ENCODE results near the gene ZNF136. TPM values are rescaled to one million over a fixed set of nuclear protein-coding genes. Genes with fewer than 3 reads are reported as not detected.

The ZNF136 gene
- total RNA-seq, 2 experiments from 2014 or later = 10.2 to 10.3 TPM

DNA sequence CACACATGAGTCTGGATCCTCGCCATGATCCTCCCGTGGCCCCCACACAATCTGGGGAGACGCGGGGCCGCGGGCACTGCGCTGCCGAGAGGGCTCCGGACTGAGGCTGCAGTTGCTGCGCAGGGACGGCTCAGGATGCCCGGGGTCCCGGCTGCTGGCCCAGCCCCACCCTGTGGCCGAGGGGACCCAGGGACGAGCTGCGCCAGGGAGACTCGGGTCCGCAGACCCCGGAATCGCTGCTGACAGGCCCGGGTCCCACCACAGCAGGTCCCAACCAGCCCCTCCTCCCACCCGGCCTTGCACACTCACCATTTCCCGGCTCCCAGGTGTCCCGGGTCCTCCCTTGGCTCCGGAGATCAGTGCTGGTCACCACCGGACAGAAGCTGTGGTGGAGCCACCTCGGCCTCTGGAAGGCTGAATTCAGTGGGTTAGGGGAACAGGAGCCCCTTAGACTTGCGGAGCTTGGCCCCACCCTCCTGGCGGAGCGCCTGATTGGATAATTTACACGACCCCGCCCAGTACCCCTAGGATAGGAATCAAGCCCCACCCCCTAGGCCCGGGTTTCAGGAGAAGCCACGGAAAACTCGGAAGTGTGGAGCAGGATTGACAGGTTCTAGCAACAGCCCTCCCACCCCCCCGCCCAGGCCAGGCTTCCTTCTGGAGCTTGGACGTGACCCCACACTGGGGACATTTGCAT, 74.4 kb downstream of the ZNF136 start:
- H3K4me1 Mint-ChIP-seq (ENCODE audit: low read depth) = no peaks in the 10 kb centered on the region
- CTCF ChIA-PET = no interaction called here
- no peaks in the 10 kb centered on the region for H3K27me3 Mint-ChIP-seq
- POLR2A ChIA-PET = no interaction called here
- peaks cover 8% of the 10 kb centered on the region for H3K9me3 Mint-ChIP-seq
- no peak for DNase-seq
- TF ChIP-seq, protein P1, sequence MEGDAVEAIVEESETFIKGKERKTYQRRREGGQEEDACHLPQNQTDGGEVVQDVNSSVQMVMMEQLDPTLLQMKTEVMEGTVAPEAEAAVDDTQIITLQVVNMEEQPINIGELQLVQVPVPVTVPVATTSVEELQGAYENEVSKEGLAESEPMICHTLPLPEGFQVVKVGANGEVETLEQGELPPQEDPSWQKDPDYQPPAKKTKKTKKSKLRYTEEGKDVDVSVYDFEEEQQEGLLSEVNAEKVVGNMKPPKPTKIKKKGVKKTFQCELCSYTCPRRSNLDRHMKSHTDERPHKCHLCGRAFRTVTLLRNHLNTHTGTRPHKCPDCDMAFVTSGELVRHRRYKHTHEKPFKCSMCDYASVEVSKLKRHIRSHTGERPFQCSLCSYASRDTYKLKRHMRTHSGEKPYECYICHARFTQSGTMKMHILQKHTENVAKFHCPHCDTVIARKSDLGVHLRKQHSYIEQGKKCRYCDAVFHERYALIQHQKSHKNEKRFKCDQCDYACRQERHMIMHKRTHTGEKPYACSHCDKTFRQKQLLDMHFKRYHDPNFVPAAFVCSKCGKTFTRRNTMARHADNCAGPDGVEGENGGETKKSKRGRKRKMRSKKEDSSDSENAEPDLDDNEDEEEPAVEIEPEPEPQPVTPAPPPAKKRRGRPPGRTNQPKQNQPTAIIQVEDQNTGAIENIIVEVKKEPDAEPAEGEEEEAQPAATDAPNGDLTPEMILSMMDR (IDR thresholded peaks at IDR 0.05) = no peak
- no peak for ATAC-seq
- H3K4me3 Mint-ChIP-seq = no peak overlapping the region
- no peak overlapping the region for H3K27ac Mint-ChIP-seq
- H3K36me3 Mint-ChIP-seq (ENCODE audit: low read depth) = peaks cover 27% of the 10 kb centered on the region
- intact Hi-C loops (cut with micrococcal nuclease) = no loop called here

Other genes starting within 250 kb of the ZNF136 start
- gene ZNF700, start 238.0 kb upstream of the ZNF136 start, total RNA-seq = 10 to 100 TPM; 12.0 to 14.0 TPM
- gene ZNF763, start 198.1 kb upstream of the ZNF136 start, total RNA-seq = 1 to 10 TPM in 1 of 2 experiments, under 1 TPM in 1; 0.83 to 1.7 TPM
- 1 to 10 TPM; 1.5 to 2.1 TPM for gene ZNF433, start 127.4 kb upstream of the ZNF136 start, total RNA-seq
- 1 to 10 TPM in 1 of 2 experiments, under 1 TPM in 1; 0.65 to 1.0 TPM for gene ZNF878, start 110.1 kb upstream of the ZNF136 start, total RNA-seq
- gene ZNF844, start 98.4 kb upstream of the ZNF136 start, total RNA-seq = 1 to 10 TPM; 2.6 to 3.8 TPM
- 1 to 10 TPM; 2.0 to 3.0 TPM for gene ZNF20, start 22.7 kb upstream of the ZNF136 start, total RNA-seq
- 1 to 10 TPM; 3.9 to 4.6 TPM for gene ZNF625, start 6.4 kb upstream of the ZNF136 start, total RNA-seq
- gene ZNF44, start 131.8 kb downstream of the ZNF136 start, total RNA-seq = 1 to 10 TPM; 6.1 to 7.1 TPM
- 1 to 10 TPM; 6.0 to 7.1 TPM for gene ZNF563, start 170.5 kb downstream of the ZNF136 start, total RNA-seq
- gene ZNF442, start 202.6 kb downstream of the ZNF136 start, total RNA-seq = 1 to 10 TPM; 1.5 to 1.8 TPM
- 1 to 10 TPM; 2.4 to 3.2 TPM for gene ZNF799, start 238.2 kb downstream of the ZNF136 start, total RNA-seq